ENCODE results near the gene KIF5A. TPM values are rescaled to one million over a fixed set of nuclear protein-coding genes. Genes with fewer than 3 reads are reported as not detected.

Gene KIF5A
- total and polyA plus RNA-seq, 2 of the 13 experiments (the other 11 are each of a cell fraction or from before 2014, with no cell fraction given) = 1.6 to 11.9 TPM

- no peak for TF ChIP-seq ZNF414 (CRISPR knock-in tag; IDR thresholded peaks at IDR 0.05)
- TF ChIP-seq MED13 (CRISPR knock-in tag; IDR thresholded peaks at IDR 0.05) = 0 out of 2 replicates have a peak, but pooled peaks have one; percentile 19
- 0 out of 2 replicates have a peak, but pooled peaks have one; percentile 24 for TF ChIP-seq BCL3 (CRISPR knock-in tag; IDR thresholded peaks at IDR 0.05)
- 0 out of 2 replicates have a peak, but pooled peaks have one; percentile 45 for TF ChIP-seq PHF21A (CRISPR knock-in tag; IDR thresholded peaks at IDR 0.05)
- TF ChIP-seq ZMYM4 (CRISPR knock-in tag; IDR thresholded peaks at IDR 0.05) = no peak
- TF ChIP-seq DMAP1 (CRISPR knock-in tag; IDR thresholded peaks at IDR 0.05) = peak; percentile 57; the same call in 1 of the 2 replicates
- peak; percentile 50 for TF ChIP-seq TEAD3 (CRISPR knock-in tag; optimal IDR thresholded peaks at IDR 0.05; ENCODE audit: borderline replicate concordance)
- TF ChIP-seq DBP (CRISPR knock-in tag; IDR thresholded peaks at IDR 0.05; ENCODE audit: not compliant biosample characterization) = no peak
- TF ChIP-seq ONECUT2 (CRISPR knock-in tag; IDR thresholded peaks at IDR 0.05) = no peak
- TF ChIP-seq ATRX (CRISPR knock-in tag; IDR thresholded peaks at IDR 0.05; ENCODE audit: borderline replicate concordance) = no peak
- peak; percentile 37; the same call in 1 of the 2 replicates for TF ChIP-seq ZNF350 (CRISPR knock-in tag; IDR thresholded peaks at IDR 0.05; ENCODE audit: borderline replicate concordance, low read depth)
- no peak for TF ChIP-seq NFAT5 (CRISPR knock-in tag; IDR thresholded peaks at IDR 0.05)
- TF ChIP-seq PHB2 (IDR thresholded peaks at IDR 0.05; ENCODE audit: partially characterized antibody) = no peak
- TF ChIP-seq REST (IDR thresholded peaks at IDR 0.05; ENCODE audit: borderline replicate concordance in 1 of 2, low read depth in 1 of 2, low read length in 2 of 2) = no peak
- TF ChIP-seq SATB2 (CRISPR knock-in tag; IDR thresholded peaks at IDR 0.05) = no peak
- no peak for TF ChIP-seq TERF1 (CRISPR knock-in tag; IDR thresholded peaks at IDR 0.05)
These were observed 61.4 kb downstream of the KIF5A start, which contains the start of gene ARHGEF25 (continued) for GRCh38 chr12:57611108-57611826.
